NB4 (cell line): ENCODE results near the gene ATP6V0A4.

Source experiments
- TF ChIP-seq, protein P1 (sequence below): IDR thresholded peaks from one replicate; pipeline ENCODE4 v1.5.1; 2012; ENCODE audit warnings: low read depth, low read length
- TF ChIP-seq, protein P2 (sequence below): IDR thresholded peaks from 2 replicates; pipeline ENCODE4 v1.6.1; 2011; ENCODE audit warnings: low read depth, low read length

DNA sequence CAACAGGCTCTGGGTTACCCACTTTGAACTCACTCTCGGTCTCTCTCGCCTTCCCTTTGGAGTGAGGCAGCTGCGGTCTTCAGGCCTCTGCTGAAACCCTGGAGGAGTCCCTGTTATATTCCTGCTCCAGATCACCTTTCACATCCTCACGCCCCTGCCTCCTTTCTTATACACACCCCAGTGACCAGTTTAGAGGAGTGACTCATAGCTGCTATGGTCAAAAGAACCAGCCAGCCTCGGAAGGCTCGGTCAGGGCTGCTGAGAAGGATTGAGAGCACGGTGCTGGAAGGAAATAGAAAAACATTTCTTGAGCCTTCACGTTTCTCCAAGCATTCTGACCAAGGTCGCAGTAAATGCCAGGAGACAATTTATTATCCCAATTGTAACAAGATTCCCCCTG is 68.6 kb downstream of the ATP6V0A4 start:
- TF ChIP-seq, protein P1, sequence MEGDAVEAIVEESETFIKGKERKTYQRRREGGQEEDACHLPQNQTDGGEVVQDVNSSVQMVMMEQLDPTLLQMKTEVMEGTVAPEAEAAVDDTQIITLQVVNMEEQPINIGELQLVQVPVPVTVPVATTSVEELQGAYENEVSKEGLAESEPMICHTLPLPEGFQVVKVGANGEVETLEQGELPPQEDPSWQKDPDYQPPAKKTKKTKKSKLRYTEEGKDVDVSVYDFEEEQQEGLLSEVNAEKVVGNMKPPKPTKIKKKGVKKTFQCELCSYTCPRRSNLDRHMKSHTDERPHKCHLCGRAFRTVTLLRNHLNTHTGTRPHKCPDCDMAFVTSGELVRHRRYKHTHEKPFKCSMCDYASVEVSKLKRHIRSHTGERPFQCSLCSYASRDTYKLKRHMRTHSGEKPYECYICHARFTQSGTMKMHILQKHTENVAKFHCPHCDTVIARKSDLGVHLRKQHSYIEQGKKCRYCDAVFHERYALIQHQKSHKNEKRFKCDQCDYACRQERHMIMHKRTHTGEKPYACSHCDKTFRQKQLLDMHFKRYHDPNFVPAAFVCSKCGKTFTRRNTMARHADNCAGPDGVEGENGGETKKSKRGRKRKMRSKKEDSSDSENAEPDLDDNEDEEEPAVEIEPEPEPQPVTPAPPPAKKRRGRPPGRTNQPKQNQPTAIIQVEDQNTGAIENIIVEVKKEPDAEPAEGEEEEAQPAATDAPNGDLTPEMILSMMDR = no peak
- TF ChIP-seq, protein P2, sequence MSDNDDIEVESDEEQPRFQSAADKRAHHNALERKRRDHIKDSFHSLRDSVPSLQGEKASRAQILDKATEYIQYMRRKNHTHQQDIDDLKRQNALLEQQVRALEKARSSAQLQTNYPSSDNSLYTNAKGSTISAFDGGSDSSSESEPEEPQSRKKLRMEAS = no peak
